GM23338 (cell line): ENCODE data around the gene UBXN2A. TPM values are rescaled to one million over a fixed set of nuclear protein-coding genes. Genes with fewer than 3 reads are reported as not detected.
A peak's percentile ranks its signal among the peaks of the same experiment; 100 is the strongest.

Source experiments
- ATAC-seq: fragments of 200-7000 bp; cut with Tn5 transposase; 3 replicates; pipeline ENCODE4 v1.9.1; 2020
- DNase-seq: peaks from one replicate; pipeline ENCODE4 v3.0.0-alpha.2; 2015; ENCODE audit warnings: low spot score
- H2AFZ ChIP-seq: fragments of 200-600 bp; sonication (generic); 2 replicates; pipeline ENCODE4 v1.8.0; 2016; ENCODE audit warnings: antibody characterized with exemption, mild to moderate bottlenecking, moderate library complexity
- H3F3A ChIP-seq: fragments of 200-600 bp; sonication (generic); replicated peaks from 2 replicates; pipeline ENCODE4 v1.8.0; 2017; ENCODE audit warnings: antibody characterized with exemption, mixed run types, low read depth
- H3K27ac ChIP-seq: fragments of 200-600 bp; sonication (generic); 2 replicates; pipeline ENCODE4 v1.6.1; 2016; ENCODE audit warnings: low read depth
- H3K27me3 ChIP-seq: fragments of 200-600 bp; sonication (generic); 2 replicates; pipeline ENCODE4 v1.8.0; 2016; ENCODE audit warnings: mild to moderate bottlenecking, mixed run types, moderate library complexity; ENCODE audit not compliant: insufficient read depth
- H3K36me3 ChIP-seq: fragments of 200-600 bp; sonication (generic); 2 replicates; pipeline ENCODE4 v1.8.0; 2016; ENCODE audit warnings: mild to moderate bottlenecking; ENCODE audit not compliant: insufficient read depth
- H3K4me1 ChIP-seq: fragments of 200-600 bp; sonication (generic); 2 replicates; pipeline ENCODE4 v1.8.0; 2016; ENCODE audit warnings: mild to moderate bottlenecking, moderate library complexity; ENCODE audit not compliant: insufficient read depth
- H3K4me2 ChIP-seq: fragments of 200-600 bp; sonication (generic); 2 replicates; pipeline ENCODE4 v1.7.1; 2017; ENCODE audit warnings: mixed run types
- H3K4me3 ChIP-seq: fragments of 200-600 bp; sonication (generic); 2 replicates; pipeline ENCODE4 v1.6.1; 2016; ENCODE audit warnings: mixed run types
- H3K79me2 ChIP-seq: fragments of 200-600 bp; sonication (generic); replicated peaks from 2 replicates; pipeline ENCODE4 v1.8.0; 2017; ENCODE audit warnings: mild to moderate bottlenecking; ENCODE audit not compliant: insufficient read depth
- H3K9me2 ChIP-seq: fragments of 200-600 bp; sonication (generic); 2 replicates; pipeline ENCODE4 v1.8.0; 2017; ENCODE audit not compliant: insufficient read depth
- H4K20me1 ChIP-seq: fragments of 200-600 bp; sonication (generic); replicated peaks from 2 replicates; pipeline ENCODE4 v1.8.0; 2017; ENCODE audit warnings: mild to moderate bottlenecking; ENCODE audit not compliant: insufficient read depth
- H3K27ac Mint-ChIP-seq: 2 replicates; pipeline ENCODE4 v1.8.0; 2020; ENCODE audit warnings: inconsistent platforms, mild to moderate bottlenecking, moderate library complexity, mixed read lengths
- H3K27me3 Mint-ChIP-seq: 3 replicates; pipeline ENCODE4 v1.8.0; 2022; ENCODE audit warnings: low read depth, mild to moderate bottlenecking, moderate library complexity, mixed read lengths, inconsistent platforms; ENCODE audit not compliant: insufficient read depth, poor library complexity
- H3K36me3 Mint-ChIP-seq: 3 replicates; pipeline ENCODE4 v1.8.0; 2021; ENCODE audit warnings: low read depth, mild to moderate bottlenecking, inconsistent platforms, moderate library complexity, mixed read lengths
- H3K4me1 Mint-ChIP-seq: 3 replicates; pipeline ENCODE4 v1.8.0; 2020; ENCODE audit warnings: mild to moderate bottlenecking, inconsistent platforms, mixed read lengths
- H3K4me3 Mint-ChIP-seq: 3 replicates; pipeline ENCODE4 v1.8.0; 2021; ENCODE audit warnings: moderate library complexity, mild to moderate bottlenecking, inconsistent platforms, mixed read lengths
- H3K9me3 Mint-ChIP-seq: 3 replicates; pipeline ENCODE4 v1.8.0; 2020; ENCODE audit warnings: moderate library complexity, mild to moderate bottlenecking, inconsistent platforms, mixed read lengths
- CREB1 ChIP-seq: fragments of 250-450 bp; sonication (Bioruptor Pico); IDR thresholded peaks from 2 replicates; pipeline ENCODE4 v1.5.0; 2020; ENCODE audit warnings: low read depth, mild to moderate bottlenecking, moderate library complexity
- CTCF ChIP-seq, 2 experiments: fragments of 200-600 bp in 1 of 2; sonication (generic) in 1 of 2; conservative IDR thresholded peaks; 2 replicates each; pipeline versions ENCODE4 v1.5.1 to v1.6.1; 2016 to 2017; ENCODE audit warnings: antibody characterized with exemption in 2 of 2, low read depth in 2 of 2, mild to moderate bottlenecking in 2 of 2, moderate library complexity in 1 of 2
- EZH2phosphoT487 ChIP-seq: fragments of 200-600 bp; sonication (generic); IDR thresholded peaks from one replicate; pipeline ENCODE4 v1.8.1; 2018; ENCODE audit warnings: antibody characterized with exemption; ENCODE audit not compliant: unreplicated experiment
- JUNB ChIP-seq: IDR thresholded peaks from one replicate; pipeline ENCODE4 v1.6.1; 2016; ENCODE audit warnings: antibody characterized with exemption; ENCODE audit not compliant: unreplicated experiment
- NANOG ChIP-seq: IDR thresholded peaks from 2 replicates; pipeline ENCODE4 v1.6.1; 2016; ENCODE audit warnings: antibody characterized with exemption, borderline replicate concordance
- POLR2AphosphoS5 ChIP-seq: IDR thresholded peaks from 2 replicates; pipeline ENCODE4 v1.6.1; 2016; ENCODE audit warnings: antibody characterized with exemption, low read depth
- STAT1 ChIP-seq: IDR thresholded peaks from one replicate; pipeline ENCODE4 v1.6.1; 2016; ENCODE audit warnings: antibody characterized with exemption; ENCODE audit not compliant: unreplicated experiment
- ZNF114 ChIP-seq: fragments of 250-450 bp; sonication (Bioruptor Pico); IDR thresholded peaks from 2 replicates; pipeline ENCODE4 v1.5.0; 2020; ENCODE audit warnings: mild to moderate bottlenecking, moderate library complexity
- ZNF331 ChIP-seq: fragments of 250-450 bp; sonication (Bioruptor Pico); IDR thresholded peaks from 2 replicates; pipeline ENCODE4 v1.5.0; 2020; ENCODE audit warnings: low read depth, mild to moderate bottlenecking, moderate library complexity
- polyA plus RNA-seq: library from polyadenylated mRNA; unstranded; fragments of >200 nt; fragmentation: Nextera tagmentation; extraction: Ambion mirVana; gene quantifications from 2 replicates; pipeline ENCODE4 v1.2.1, GENCODE V29; 2016
- total RNA-seq: library from RNA; depleted of rRNA; stranded (reverse); fragments of >200 nt; shearing (Covaris generic); gene quantifications from 2 replicates; pipeline ENCODE4 v1.2.3, GENCODE V29; 2014
- TF ChIP-seq, protein P1 (sequence below): IDR thresholded peaks from 2 replicates; pipeline ENCODE4 v1.6.1; 2016; ENCODE audit warnings: antibody characterized with exemption
- TF ChIP-seq, protein P2 (sequence below): IDR thresholded peaks from one replicate; pipeline ENCODE4 v1.6.1; 2018; ENCODE audit warnings: antibody characterized with exemption; ENCODE audit not compliant: unreplicated experiment
- TF ChIP-seq, protein P3 (sequence below): fragments of 250-450 bp; sonication (Bioruptor Pico); IDR thresholded peaks from 2 replicates; pipeline ENCODE4 v1.5.0; 2020; ENCODE audit warnings: mild to moderate bottlenecking, moderate library complexity

The UBXN2A gene
- total and polyA plus RNA-seq, 2 experiments from 2014 or later: 11.5 to 12.1 TPM

DNA sequence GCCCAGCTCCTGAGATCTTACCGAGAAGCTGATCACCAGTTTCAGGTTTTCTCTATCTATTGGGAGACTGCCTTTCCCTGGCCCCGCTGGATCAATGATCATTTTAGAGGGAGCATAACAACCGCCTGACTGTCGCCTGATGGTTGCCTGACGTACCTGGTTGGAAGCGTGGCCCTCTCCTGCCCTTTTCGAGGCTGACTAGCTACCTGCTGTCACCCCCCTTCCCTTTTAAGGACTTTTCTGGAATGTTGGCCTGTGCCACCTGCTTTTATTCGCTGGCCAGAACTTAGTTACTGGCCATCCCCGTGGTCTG, 69.1 kb downstream of the UBXN2A start:
- TF ChIP-seq STAT1 (no peak), ZNF114 (CRISPR knock-in tag) (no peak), CTCF (conservative IDR thresholded peaks at IDR 0.05; ENCODE audit: low read depth in 2 of 2) (no peak), ZNF331 (CRISPR knock-in tag) (no peak), CREB1 (CRISPR knock-in tag) (no peak), POLR2AphosphoS5 (no peak), JUNB (no peak), EZH2phosphoT487 (no peak), NANOG (no peak)
- TF ChIP-seq, protein P1, sequence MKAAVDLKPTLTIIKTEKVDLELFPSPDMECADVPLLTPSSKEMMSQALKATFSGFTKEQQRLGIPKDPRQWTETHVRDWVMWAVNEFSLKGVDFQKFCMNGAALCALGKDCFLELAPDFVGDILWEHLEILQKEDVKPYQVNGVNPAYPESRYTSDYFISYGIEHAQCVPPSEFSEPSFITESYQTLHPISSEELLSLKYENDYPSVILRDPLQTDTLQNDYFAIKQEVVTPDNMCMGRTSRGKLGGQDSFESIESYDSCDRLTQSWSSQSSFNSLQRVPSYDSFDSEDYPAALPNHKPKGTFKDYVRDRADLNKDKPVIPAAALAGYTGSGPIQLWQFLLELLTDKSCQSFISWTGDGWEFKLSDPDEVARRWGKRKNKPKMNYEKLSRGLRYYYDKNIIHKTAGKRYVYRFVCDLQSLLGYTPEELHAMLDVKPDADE: no peak
- TF ChIP-seq, protein P2, sequence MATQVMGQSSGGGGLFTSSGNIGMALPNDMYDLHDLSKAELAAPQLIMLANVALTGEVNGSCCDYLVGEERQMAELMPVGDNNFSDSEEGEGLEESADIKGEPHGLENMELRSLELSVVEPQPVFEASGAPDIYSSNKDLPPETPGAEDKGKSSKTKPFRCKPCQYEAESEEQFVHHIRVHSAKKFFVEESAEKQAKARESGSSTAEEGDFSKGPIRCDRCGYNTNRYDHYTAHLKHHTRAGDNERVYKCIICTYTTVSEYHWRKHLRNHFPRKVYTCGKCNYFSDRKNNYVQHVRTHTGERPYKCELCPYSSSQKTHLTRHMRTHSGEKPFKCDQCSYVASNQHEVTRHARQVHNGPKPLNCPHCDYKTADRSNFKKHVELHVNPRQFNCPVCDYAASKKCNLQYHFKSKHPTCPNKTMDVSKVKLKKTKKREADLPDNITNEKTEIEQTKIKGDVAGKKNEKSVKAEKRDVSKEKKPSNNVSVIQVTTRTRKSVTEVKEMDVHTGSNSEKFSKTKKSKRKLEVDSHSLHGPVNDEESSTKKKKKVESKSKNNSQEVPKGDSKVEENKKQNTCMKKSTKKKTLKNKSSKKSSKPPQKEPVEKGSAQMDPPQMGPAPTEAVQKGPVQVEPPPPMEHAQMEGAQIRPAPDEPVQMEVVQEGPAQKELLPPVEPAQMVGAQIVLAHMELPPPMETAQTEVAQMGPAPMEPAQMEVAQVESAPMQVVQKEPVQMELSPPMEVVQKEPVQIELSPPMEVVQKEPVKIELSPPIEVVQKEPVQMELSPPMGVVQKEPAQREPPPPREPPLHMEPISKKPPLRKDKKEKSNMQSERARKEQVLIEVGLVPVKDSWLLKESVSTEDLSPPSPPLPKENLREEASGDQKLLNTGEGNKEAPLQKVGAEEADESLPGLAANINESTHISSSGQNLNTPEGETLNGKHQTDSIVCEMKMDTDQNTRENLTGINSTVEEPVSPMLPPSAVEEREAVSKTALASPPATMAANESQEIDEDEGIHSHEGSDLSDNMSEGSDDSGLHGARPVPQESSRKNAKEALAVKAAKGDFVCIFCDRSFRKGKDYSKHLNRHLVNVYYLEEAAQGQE: no peak
- TF ChIP-seq, protein P3, sequence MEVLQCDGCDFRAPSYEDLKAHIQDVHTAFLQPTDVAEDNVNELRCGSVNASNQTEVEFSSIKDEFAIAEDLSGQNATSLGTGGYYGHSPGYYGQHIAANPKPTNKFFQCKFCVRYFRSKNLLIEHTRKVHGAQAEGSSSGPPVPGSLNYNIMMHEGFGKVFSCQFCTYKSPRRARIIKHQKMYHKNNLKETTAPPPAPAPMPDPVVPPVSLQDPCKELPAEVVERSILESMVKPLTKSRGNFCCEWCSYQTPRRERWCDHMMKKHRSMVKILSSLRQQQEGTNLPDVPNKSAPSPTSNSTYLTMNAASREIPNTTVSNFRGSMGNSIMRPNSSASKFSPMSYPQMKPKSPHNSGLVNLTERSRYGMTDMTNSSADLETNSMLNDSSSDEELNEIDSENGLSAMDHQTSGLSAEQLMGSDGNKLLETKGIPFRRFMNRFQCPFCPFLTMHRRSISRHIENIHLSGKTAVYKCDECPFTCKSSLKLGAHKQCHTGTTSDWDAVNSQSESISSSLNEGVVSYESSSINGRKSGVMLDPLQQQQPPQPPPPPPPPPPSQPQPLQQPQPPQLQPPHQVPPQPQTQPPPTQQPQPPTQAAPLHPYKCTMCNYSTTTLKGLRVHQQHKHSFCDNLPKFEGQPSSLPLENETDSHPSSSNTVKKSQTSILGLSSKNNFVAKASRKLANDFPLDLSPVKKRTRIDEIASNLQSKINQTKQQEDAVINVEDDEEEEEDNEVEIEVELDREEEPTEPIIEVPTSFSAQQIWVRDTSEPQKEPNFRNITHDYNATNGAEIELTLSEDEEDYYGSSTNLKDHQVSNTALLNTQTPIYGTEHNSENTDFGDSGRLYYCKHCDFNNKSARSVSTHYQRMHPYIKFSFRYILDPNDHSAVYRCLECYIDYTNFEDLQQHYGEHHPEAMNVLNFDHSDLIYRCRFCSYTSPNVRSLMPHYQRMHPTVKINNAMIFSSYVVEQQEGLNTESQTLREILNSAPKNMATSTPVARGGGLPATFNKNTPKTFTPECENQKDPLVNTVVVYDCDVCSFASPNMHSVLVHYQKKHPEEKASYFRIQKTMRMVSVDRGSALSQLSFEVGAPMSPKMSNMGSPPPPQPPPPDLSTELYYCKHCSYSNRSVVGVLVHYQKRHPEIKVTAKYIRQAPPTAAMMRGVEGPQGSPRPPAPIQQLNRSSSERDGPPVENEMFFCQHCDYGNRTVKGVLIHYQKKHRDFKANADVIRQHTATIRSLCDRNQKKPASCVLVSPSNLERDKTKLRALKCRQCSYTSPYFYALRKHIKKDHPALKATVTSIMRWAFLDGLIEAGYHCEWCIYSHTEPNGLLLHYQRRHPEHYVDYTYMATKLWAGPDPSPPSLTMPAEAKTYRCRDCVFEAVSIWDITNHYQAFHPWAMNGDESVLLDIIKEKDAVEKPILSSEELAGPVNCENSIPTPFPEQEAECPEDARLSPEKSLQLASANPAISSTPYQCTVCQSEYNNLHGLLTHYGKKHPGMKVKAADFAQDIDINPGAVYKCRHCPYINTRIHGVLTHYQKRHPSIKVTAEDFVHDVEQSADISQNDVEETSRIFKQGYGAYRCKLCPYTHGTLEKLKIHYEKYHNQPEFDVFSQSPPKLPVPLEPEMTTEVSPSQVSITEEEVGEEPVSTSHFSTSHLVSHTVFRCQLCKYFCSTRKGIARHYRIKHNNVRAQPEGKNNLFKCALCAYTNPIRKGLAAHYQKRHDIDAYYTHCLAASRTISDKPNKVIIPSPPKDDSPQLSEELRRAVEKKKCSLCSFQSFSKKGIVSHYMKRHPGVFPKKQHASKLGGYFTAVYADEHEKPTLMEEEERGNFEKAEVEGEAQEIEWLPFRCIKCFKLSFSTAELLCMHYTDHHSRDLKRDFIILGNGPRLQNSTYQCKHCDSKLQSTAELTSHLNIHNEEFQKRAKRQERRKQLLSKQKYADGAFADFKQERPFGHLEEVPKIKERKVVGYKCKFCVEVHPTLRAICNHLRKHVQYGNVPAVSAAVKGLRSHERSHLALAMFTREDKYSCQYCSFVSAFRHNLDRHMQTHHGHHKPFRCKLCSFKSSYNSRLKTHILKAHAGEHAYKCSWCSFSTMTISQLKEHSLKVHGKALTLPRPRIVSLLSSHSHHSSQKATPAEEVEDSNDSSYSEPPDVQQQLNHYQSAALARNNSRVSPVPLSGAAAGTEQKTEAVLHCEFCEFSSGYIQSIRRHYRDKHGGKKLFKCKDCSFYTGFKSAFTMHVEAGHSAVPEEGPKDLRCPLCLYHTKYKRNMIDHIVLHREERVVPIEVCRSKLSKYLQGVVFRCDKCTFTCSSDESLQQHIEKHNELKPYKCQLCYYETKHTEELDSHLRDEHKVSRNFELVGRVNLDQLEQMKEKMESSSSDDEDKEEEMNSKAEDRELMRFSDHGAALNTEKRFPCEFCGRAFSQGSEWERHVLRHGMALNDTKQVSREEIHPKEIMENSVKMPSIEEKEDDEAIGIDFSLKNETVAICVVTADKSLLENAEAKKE (CRISPR knock-in tag): no peak
- no peaks in the 10 kb centered on the region for H3K9me3 Mint-ChIP-seq
- H3K4me3 ChIP-seq: peak overlapping the region; percentile 72
- H4K20me1 ChIP-seq: no peaks in the 10 kb centered on the region
- peaks cover 15% of the 10 kb centered on the region for H3K27me3 Mint-ChIP-seq
- peaks cover 14% of the 10 kb centered on the region for H3K27me3 ChIP-seq
- H2AFZ ChIP-seq: peak overlapping the region; percentile 95
- H3F3A ChIP-seq: peaks cover 11% of the 10 kb centered on the region; the same call in 1 of the 2 replicates
- peak overlapping the region; percentile 87 for H3K4me2 ChIP-seq
- H3K4me1 Mint-ChIP-seq: peaks cover 14% of the 10 kb centered on the region; the same call in 2 of the 3 replicates
- H3K79me2 ChIP-seq: no peaks in the 10 kb centered on the region
- no peak overlapping the region for H3K27ac ChIP-seq
- ATAC-seq: peak; percentile 6; the same call in 2 of the 3 replicates
- no peaks in the 10 kb centered on the region for H3K36me3 Mint-ChIP-seq
- H3K9me2 ChIP-seq: no peaks in the 10 kb centered on the region
- no peak overlapping the region for H3K27ac Mint-ChIP-seq
- no peaks in the 10 kb centered on the region for H3K36me3 ChIP-seq
- H3K4me3 Mint-ChIP-seq: peak overlapping the region; percentile 63
- H3K4me1 ChIP-seq: peaks cover 18% of the 10 kb centered on the region
- DNase-seq: no peak
